Myometrial cell (primary cell): ENCODE measurements around the gene ZNF611. TPM values are rescaled to one million over a fixed set of nuclear protein-coding genes. Genes with fewer than 3 reads are reported as not detected.

Experiments used
- total RNA-seq: library from RNA; depleted of rRNA; stranded (reverse); fragments of >200 nt; gene quantifications from 2 replicates; pipeline ENCODE4 v1.2.3, GENCODE V29; 2015

Gene ZNF611
- 5.0 and 5.8 TPM in 2 replicates for total RNA-seq

DNA sequence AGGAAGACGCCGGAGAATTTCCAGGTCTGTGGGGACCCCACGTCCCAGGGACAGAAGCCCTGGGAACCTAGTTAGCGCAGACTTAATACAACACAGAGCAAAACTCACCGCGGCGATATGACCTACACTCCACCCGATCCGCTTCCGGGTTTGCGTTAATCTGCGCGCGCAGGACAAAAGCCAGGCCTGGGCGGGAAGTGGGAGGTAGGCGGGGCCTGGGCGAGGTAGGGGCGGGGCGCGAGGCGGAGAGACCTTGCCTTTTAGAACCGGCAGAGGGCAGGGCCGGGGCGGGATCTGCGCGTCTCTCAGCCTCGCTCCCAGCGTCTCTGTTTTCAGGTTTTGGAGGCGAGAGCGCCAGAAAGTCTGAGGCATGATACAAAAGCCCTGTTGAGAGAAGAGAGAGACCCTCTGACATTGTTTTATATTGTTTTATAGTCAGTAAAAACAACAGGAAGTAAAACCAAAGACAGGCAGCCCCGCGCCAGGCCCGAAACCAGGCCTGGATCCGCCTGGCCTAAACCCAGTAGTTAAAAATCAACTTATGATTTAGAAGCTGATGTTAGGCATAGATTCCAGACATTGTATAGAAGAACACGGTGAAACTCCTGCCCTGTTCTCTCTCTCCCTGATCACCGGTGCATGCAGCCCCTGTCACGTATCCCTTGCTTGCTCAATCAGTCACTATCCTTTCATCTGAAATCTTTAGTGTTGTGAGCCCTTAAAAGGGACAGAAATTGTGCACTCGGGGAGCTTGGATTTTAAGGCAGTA is at the start of gene ZNF611:
ZNF611 (minus strand) TSS at position 152 of the 769 bp plus-strand sequence. CDS start 19,150 bp downstream, outside the sequence.

Other genes starting within 250 kb of the ZNF611 start
- gene ZNF808, start 207.4 kb downstream of the ZNF611 start, total RNA-seq = 2.3 and 6.6 TPM in 2 replicates
- 3.2 and 7.1 TPM in 2 replicates for gene ZNF701, start 164.8 kb downstream of the ZNF611 start, total RNA-seq
- 14.1 and 14.4 TPM in 2 replicates for gene ZNF83, start 96.7 kb downstream of the ZNF611 start, total RNA-seq
- 1.4 and 2.0 TPM in 2 replicates for gene ZNF600, start 51.7 kb upstream of the ZNF611 start, total RNA-seq
- 8.7 and 9.5 TPM in 2 replicates for gene ZNF28, start 86.6 kb upstream of the ZNF611 start, total RNA-seq
- gene ZNF468, start 122.6 kb upstream of the ZNF611 start, total RNA-seq = 6.9 and 8.2 TPM in 2 replicates
- 2.0 and 10.8 TPM in 2 replicates for gene ZNF320, start 162.6 kb upstream of the ZNF611 start, total RNA-seq
- gene ZNF888, start 188.4 kb upstream of the ZNF611 start, total RNA-seq = 2.7 and 3.5 TPM in 2 replicates
- 3.5 and 11.5 TPM in 2 replicates for gene ZNF816, start 227.8 kb upstream of the ZNF611 start, total RNA-seq